Neural crest cell (in vitro differentiated cells): ENCODE results near the gene CLEC16A. TPM values are rescaled to one million over a fixed set of nuclear protein-coding genes. Genes with fewer than 3 reads are reported as not detected.

Source experiments
- DNase-seq: peaks from one replicate; pipeline ENCODE4 v3.0.0; 2021; ENCODE audit warnings: low read depth, mixed read lengths, low spot score
- H3K27ac Mint-ChIP-seq: one replicate; pipeline ENCODE4 v1.8.0; 2021; ENCODE audit warnings: mild to moderate bottlenecking, mixed read lengths; ENCODE audit not compliant: unreplicated experiment
- H3K27me3 Mint-ChIP-seq: 2 replicates; pipeline ENCODE4 v1.8.0; 2021; ENCODE audit warnings: low read depth, mild to moderate bottlenecking, mixed read lengths
- H3K36me3 Mint-ChIP-seq: 2 replicates; pipeline ENCODE4 v1.8.0; 2021; ENCODE audit warnings: low read depth, mild to moderate bottlenecking, mixed read lengths
- H3K4me1 Mint-ChIP-seq: 2 replicates; pipeline ENCODE4 v1.8.0; 2021; ENCODE audit warnings: mixed read lengths
- H3K4me3 Mint-ChIP-seq: one replicate; pipeline ENCODE4 v1.8.0; 2021; ENCODE audit warnings: mild to moderate bottlenecking, mixed read lengths
- H3K9me3 Mint-ChIP-seq: 2 replicates; pipeline ENCODE4 v1.8.0; 2021; ENCODE audit warnings: mixed read lengths
- CTCF ChIP-seq: fragments of 200-600 bp; sonication (generic); conservative IDR thresholded peaks from 2 replicates; pipeline ENCODE4 v1.5.0; 2021; ENCODE audit warnings: antibody characterized with exemption, mild to moderate bottlenecking
- total RNA-seq: library from RNA; stranded (reverse); gene quantifications from 2 replicates; pipeline ENCODE4 v1.2.1, GENCODE V29; 2021

Gene CLEC16A
- total RNA-seq, 1 donor from 2014 or later, result 21.3 TPM

GRCh38 chr16:11047939-11048800 is 103.8 kb downstream of the CLEC16A start:
- no peak for DNase-seq
- Mint-ChIP-seq H3K4me1 (peaks cover 21% of the 10 kb centered on the region), H3K36me3 (peaks cover 2% of the 10 kb centered on the region), H3K4me3 (no peak overlapping the region), H3K9me3 (no peaks in the 10 kb centered on the region), H3K27ac (peak overlapping the region; percentile 90), H3K27me3 (no peaks in the 10 kb centered on the region)
- no peak for TF ChIP-seq CTCF

GRCh38 chr16:11049396-11050059 is 105.2 kb downstream of the CLEC16A start:
- TF ChIP-seq CTCF, result no peak
- no peak for DNase-seq
- H3K27ac Mint-ChIP-seq, result no peak overlapping the region
- H3K36me3 Mint-ChIP-seq, result no peaks in the 10 kb centered on the region
- H3K9me3 Mint-ChIP-seq, result no peaks in the 10 kb centered on the region
- H3K27me3 Mint-ChIP-seq, result no peaks in the 10 kb centered on the region
- H3K4me1 Mint-ChIP-seq, result peaks cover 21% of the 10 kb centered on the region
- H3K4me3 Mint-ChIP-seq, result no peak overlapping the region

DNA sequence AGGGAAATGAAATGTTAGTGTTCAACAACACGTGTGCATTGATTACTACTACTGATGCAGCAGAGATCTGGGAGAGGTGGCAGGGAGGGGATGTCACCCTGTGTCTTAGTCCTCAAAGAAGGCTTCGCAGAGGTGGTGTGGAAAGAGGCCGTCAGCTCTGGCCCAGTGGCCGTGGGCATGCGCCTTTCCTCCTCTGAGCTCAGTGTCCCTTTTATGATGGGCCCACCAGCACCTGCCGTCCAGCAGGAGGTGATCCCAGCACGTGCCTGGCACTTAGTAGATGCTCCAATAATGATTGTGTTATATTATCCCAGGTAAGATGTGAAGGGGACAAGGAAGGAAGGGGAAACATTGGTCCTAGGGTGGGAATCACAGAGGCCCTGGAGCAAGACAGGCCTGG is 106.2 kb downstream of the CLEC16A start:
- no peak for TF ChIP-seq CTCF
- H3K4me1 Mint-ChIP-seq, result peaks cover 21% of the 10 kb centered on the region
- no peaks in the 10 kb centered on the region for H3K36me3 Mint-ChIP-seq
- H3K27ac Mint-ChIP-seq, result no peak overlapping the region
- no peaks in the 10 kb centered on the region for H3K27me3 Mint-ChIP-seq
- no peaks in the 10 kb centered on the region for H3K9me3 Mint-ChIP-seq
- no peak overlapping the region for H3K4me3 Mint-ChIP-seq
- DNase-seq, result no peak

GRCh38 chr16:11050944-11051343 is 106.6 kb downstream of the CLEC16A start:
- H3K4me3 Mint-ChIP-seq, result no peak overlapping the region
- no peak overlapping the region for H3K27ac Mint-ChIP-seq
- H3K9me3 Mint-ChIP-seq, result no peaks in the 10 kb centered on the region
- no peak for TF ChIP-seq CTCF
- no peak for DNase-seq
- no peaks in the 10 kb centered on the region for H3K27me3 Mint-ChIP-seq
- peaks cover 18% of the 10 kb centered on the region for H3K4me1 Mint-ChIP-seq
- H3K36me3 Mint-ChIP-seq, result no peaks in the 10 kb centered on the region

DNA sequence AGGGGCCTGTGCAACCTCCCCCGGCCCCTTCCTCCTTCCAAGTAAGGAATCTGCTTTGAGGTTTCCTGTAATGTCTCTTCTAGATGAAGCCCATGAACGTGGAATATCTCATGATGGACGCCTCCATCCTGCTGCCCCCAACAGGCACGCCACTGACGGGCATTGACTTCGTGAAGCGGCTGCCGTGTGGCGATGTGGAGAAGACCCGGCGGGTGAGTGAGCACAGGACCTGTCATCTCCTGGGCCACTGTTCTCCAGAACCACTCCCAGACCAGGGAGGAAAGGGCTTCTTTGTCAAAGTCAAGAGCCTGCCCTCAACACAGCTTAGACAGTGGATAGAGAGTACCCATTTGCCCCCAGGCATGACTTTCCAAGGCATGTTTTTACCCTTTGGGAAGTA is 107.1 kb downstream of the CLEC16A start:
- peaks cover 17% of the 10 kb centered on the region for H3K4me1 Mint-ChIP-seq
- no peak overlapping the region for H3K4me3 Mint-ChIP-seq
- no peak for DNase-seq
- no peaks in the 10 kb centered on the region for H3K9me3 Mint-ChIP-seq
- no peak for TF ChIP-seq CTCF
- H3K36me3 Mint-ChIP-seq, result no peaks in the 10 kb centered on the region
- no peak overlapping the region for H3K27ac Mint-ChIP-seq
- H3K27me3 Mint-ChIP-seq, result no peaks in the 10 kb centered on the region
